Measurements from ENCODE around the gene PABPC1L.

The PABPC1L gene

DNA sequence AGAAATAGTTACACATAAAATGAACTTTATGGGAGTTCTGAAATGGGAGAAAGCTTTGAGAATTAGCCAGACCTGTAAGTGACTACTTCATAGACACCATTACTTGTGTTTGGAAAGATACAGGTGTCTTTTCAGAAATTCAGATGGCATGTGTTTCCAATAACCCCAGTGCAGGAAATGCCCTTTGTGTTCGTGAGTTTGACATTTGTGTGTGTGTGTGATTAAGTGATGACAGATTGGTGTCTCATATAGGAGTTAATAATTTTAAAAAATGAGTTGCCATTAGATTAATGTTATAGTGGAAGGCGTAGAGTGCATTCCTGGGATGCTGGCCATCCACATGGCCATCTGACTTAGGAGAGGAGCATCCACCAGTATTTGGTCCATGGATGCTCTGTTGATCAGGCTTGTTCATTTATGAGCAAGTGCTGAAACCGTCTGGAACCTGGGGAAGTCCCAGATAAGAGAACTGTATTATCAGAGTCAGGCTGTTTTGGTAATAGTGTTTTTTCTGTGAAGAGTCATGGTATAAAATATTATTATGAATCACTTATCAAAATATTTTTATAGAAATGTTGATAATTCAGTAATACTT is 59.5 kb downstream of the PABPC1L start:
- no peak for TF ChIP-seq POLR2A (IDR thresholded peaks at IDR 0.05; ENCODE audit: extremely low read depth, insufficient read length)
- TF ChIP-seq CTCF (IDR thresholded peaks at IDR 0.05; ENCODE audit: low read depth, low read length): no peak
- TF ChIP-seq MYC (IDR thresholded peaks at IDR 0.05; ENCODE audit: low read depth, low read length): no peak
- TF ChIP-seq MAX (IDR thresholded peaks at IDR 0.05; ENCODE audit: low read depth, low read length): no peak
- peak overlapping the region; percentile 27 for H3K4me3 ChIP-seq (ENCODE audit: low read depth, low read length)
- DNase-seq (ENCODE audit: low read depth): no peak

GRCh38 chr20:44970243-44970757 is 60.4 kb downstream of the PABPC1L start:
- H3K4me3 ChIP-seq (ENCODE audit: low read depth, low read length): peak overlapping the region; percentile 25
- DNase-seq (ENCODE audit: low read depth): no peak
- TF ChIP-seq MAX (IDR thresholded peaks at IDR 0.05; ENCODE audit: low read depth, low read length): no peak
- TF ChIP-seq POLR2A (IDR thresholded peaks at IDR 0.05; ENCODE audit: extremely low read depth, insufficient read length): no peak
- no peak for TF ChIP-seq CTCF (IDR thresholded peaks at IDR 0.05; ENCODE audit: low read depth, low read length)
- TF ChIP-seq MYC (IDR thresholded peaks at IDR 0.05; ENCODE audit: low read depth, low read length): no peak

DNA sequence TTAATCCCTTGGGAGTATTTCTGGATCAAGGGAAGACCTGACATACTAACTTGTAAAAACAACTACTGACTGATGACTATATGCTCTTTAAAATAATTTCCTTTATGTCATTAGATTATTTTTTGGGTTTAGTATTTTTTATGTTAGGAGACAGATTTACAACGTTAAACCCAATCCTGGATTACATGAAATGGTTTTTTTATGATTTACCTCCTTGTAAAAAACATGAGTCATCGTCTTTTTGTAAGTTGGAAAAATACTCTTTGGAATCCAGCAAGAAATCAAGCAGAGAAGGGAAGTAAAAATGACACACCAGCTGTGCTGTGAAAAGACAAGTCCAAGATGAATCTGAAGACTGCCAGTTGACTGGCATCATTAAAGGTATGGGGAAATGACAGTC is 63.2 kb downstream of the PABPC1L start:
- TF ChIP-seq CTCF (IDR thresholded peaks at IDR 0.05; ENCODE audit: low read depth, low read length): no peak
- TF ChIP-seq MYC (IDR thresholded peaks at IDR 0.05; ENCODE audit: low read depth, low read length): no peak
- TF ChIP-seq MAX (IDR thresholded peaks at IDR 0.05; ENCODE audit: low read depth, low read length): no peak
- no peak for TF ChIP-seq POLR2A (IDR thresholded peaks at IDR 0.05; ENCODE audit: extremely low read depth, insufficient read length)
- DNase-seq (ENCODE audit: low read depth): no peak
- H3K4me3 ChIP-seq (ENCODE audit: low read depth, low read length): no peak overlapping the region

GRCh38 chr20:44976698-44977097 is 66.8 kb downstream of the PABPC1L start:
- no peak overlapping the region for H3K4me3 ChIP-seq (ENCODE audit: low read depth, low read length)
- no peak for TF ChIP-seq MAX (IDR thresholded peaks at IDR 0.05; ENCODE audit: low read depth, low read length)
- no peak for TF ChIP-seq POLR2A (IDR thresholded peaks at IDR 0.05; ENCODE audit: extremely low read depth, insufficient read length)
- TF ChIP-seq CTCF (IDR thresholded peaks at IDR 0.05; ENCODE audit: low read depth, low read length): no peak
- no peak for TF ChIP-seq MYC (IDR thresholded peaks at IDR 0.05; ENCODE audit: low read depth, low read length)
- no peak for DNase-seq (ENCODE audit: low read depth)

DNA sequence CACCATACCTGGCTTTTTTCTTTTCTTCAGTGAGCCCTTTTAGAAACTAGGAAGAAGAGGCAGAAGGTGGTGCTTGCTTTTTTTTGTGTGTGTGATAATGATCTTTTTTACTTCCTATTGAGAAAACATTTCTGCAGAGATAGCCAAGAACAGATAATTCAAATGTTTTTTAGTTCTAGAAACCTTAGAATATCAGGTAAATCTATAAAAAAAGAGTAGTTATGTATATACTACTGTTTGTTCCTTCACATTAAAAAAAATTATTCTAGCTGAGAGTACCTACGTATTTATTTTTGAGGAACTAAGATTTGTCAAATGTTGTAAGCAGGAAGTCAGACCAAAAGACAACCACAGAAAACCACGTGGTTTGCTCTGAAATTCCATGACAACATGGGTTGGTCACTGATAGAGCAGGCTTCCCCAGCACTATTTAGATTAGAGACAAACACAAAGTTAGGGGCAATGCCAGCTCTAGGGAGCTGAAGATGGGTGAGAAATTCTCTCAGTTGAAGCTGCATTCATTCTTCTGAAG is 69.3 kb downstream of the PABPC1L start:
- H3K4me3 ChIP-seq (ENCODE audit: low read depth, low read length): peak overlapping the region; percentile 27
- peak; percentile 100 for TF ChIP-seq MAX (IDR thresholded peaks at IDR 0.05; ENCODE audit: low read depth, low read length)
- TF ChIP-seq CTCF (IDR thresholded peaks at IDR 0.05; ENCODE audit: low read depth, low read length): no peak
- TF ChIP-seq MYC (IDR thresholded peaks at IDR 0.05; ENCODE audit: low read depth, low read length): peak; percentile 93
- DNase-seq (ENCODE audit: low read depth): peak; percentile 92

Measured in NB4 (cell line).